Tibial nerve (tissue), 4 donors: ENCODE results near the gene RBM33. TPM values are rescaled to one million over a fixed set of nuclear protein-coding genes. Genes with fewer than 3 reads are reported as not detected.

Experiments
- DNase-seq, 2 donors: peaks; one replicate each; pipeline ENCODE4 v3.0.0-alpha.2; 2019; ENCODE audit warnings: low spot score in 2 of 2
- H3K27ac ChIP-seq, 4 donors: fragments of 200-600 bp; sonication (generic) in 3 of 4; one replicate each; pipeline ENCODE4 v1.5.1; 2017 to 2019; ENCODE audit warnings: mild to moderate bottlenecking in 1 of 4
- H3K27me3 ChIP-seq, 2 donors: fragments of 200-600 bp; sonication (generic) in 1 of 2; one replicate each; pipeline versions ENCODE4 v1.5.1 to v1.6.0; 2017 to 2019
- H3K36me3 ChIP-seq, 3 donors: fragments of 200-600 bp; sonication (generic); one replicate each; pipeline ENCODE4 v1.5.1; 2018 to 2019
- H3K4me1 ChIP-seq, 4 donors: fragments of 200-600 bp; sonication (generic) in 3 of 4; one replicate each; pipeline ENCODE4 v1.5.1; 2017 to 2019
- H3K4me3 ChIP-seq, 4 donors: fragments of 200-600 bp; sonication (generic) in 3 of 4; one replicate each; pipeline ENCODE4 v1.5.1; 2017 to 2019; ENCODE audit warnings: mild to moderate bottlenecking in 1 of 4, moderate library complexity in 1 of 4
- H3K9me3 ChIP-seq, 4 donors: fragments of 200-600 bp; sonication (generic) in 3 of 4; one replicate each; pipeline ENCODE4 v1.5.1; 2017 to 2019
- EP300 ChIP-seq, 2 donors: sonication (generic); formaldehyde crosslinking; IDR thresholded peaks; one replicate each; pipeline ENCODE4 v1.6.1; 2017; ENCODE audit warnings: antibody characterized with exemption in 2 of 2, mild to moderate bottlenecking in 1 of 2
- POLR2A ChIP-seq, 2 donors: fragments of 450-650 bp; IDR thresholded peaks; one replicate each; pipeline ENCODE4 v1.6.1; 2017; ENCODE audit warnings: antibody characterized with exemption in 2 of 2, mild to moderate bottlenecking in 2 of 2, moderate library complexity in 2 of 2
- WGBS, 2 donors: methylation state at CpG; one replicate each; pipeline ENCODE4 v1.1.5; 2018; 5-methylcytosine and 5-hydroxymethylcytosine counted together
- total RNA-seq, 4 donors: library from RNA; depleted of rRNA; stranded (reverse); fragments of >200 nt; gene quantifications; one replicate each; pipeline ENCODE4 v1.1.0, GENCODE V29; 2016
- TF ChIP-seq, protein P1 (sequence below), 5 experiments: fragments of 200-600 bp in 3 of 5; fragments of 450-650 bp in 2 of 5; sonication (generic) in 3 of 5; IDR thresholded peaks; one replicate each; pipeline ENCODE4 v1.5.1; 2016 to 2019; ENCODE audit warnings: antibody characterized with exemption in 5 of 5, mild to moderate bottlenecking in 3 of 5, moderate library complexity in 2 of 5

Gene RBM33, protein sequence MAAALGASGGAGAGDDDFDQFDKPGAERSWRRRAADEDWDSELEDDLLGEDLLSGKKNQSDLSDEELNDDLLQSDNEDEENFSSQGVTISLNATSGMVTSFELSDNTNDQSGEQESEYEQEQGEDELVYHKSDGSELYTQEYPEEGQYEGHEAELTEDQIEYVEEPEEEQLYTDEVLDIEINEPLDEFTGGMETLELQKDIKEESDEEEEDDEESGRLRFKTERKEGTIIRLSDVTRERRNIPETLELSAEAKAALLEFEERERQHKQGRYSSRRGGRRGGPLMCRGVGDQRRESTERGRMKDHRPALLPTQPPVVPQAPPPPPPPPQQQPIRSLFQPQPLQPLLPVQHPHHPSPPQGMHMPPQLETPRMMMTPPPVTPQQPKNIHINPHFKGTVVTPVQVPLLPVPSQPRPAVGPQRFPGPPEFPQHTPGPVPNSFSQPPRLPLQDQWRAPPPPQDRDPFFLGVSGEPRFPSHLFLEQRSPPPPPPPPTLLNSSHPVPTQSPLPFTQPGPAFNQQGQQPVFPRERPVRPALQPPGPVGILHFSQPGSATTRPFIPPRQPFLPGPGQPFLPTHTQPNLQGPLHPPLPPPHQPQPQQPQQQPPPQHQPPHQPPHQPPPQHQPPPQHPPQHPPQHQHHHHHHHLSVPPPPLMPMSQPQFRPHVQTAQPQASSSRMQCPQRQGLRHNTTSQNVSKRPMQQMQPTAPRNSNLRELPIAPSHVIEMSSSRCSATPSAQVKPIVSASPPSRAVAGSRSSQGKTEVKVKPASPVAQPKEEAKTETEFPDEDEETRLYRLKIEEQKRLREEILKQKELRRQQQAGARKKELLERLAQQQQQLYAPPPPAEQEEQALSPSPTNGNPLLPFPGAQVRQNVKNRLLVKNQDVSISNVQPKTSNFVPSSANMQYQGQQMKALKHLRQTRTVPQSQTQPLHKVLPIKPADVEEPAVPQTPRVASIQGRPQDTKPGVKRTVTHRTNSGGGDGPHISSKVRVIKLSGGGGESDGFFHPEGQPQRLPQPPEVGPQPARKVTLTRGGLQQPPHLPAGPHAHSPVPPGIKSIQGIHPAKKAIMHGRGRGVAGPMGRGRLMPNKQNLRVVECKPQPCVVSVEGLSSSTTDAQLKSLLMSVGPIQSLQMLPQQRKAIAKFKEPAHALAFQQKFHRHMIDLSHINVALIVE
- 10 to 100 TPM; 85.0 to 92.4 (median 88.3) TPM for total RNA-seq

DNA sequence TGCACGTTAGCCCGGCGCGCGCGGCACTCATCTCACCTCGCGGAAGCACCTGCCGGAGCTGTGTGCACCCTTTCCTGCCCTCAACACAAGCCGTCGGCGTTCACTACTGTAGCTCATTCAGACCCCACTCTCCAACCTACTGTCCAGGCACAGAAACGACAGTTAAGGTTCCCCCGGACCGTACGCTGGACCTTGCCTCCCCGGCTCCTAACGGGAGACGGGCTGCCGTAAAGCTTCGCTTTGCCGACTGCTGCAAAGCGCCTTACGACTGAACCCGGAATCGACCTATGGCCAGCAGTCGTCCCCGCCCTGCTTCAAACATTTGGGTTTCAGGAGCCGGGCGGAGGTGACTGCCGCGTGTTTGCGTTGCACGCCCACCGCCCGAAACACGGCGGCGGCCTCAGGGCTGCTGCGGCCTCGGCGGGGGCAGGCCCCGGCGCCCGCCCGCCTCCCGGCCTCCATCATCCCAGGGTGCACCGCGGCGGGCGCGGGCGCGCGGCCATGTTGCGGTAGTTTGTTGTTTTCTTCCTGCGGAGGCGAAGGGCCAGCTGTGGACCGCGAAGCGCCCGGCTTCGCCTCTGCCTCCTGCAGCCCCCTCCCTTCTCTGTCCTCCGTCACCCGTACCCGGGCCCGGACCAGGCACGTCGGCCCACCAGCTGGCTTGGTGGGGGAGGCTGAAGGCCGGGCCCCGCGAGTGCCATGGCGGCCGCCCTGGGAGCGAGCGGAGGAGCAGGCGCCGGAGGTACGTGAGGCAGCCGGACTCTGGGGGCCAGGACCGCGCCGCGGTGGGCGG is at the start of gene RBM33:
RBM33 (plus strand) TSS at position 484 of the 793 bp plus-strand sequence; CDS start at position 700, 216 bp downstream.
- 0% methylated on average over 26 to 69 of the region's 85 CpGs for WGBS, 2 donors

DNA sequence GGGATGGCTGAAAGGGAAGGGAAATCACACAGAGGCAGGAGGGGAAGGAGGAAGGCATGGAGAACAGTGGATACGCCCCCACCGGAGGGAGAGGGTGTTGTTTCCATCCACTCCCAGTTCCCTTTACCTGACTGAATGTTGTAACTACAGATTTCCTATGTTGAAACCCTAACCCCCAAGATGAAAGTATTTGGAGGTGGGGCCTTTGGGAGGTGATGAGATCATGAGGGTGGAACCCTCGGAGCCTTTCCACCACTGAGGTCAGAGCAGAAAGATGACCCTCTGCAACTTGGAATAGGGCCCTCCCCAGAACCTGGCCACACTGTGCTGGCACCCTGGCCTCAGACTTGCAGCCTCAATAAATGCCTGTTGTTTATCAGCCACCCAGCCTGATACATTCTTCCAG is 49.5 kb upstream of the RBM33 start:
- peaks cover 0 to 4% (median 0%) of the 10 kb centered on the region in 4 donors for H3K4me1 ChIP-seq
- no peaks in the 10 kb centered on the region for H3K36me3 ChIP-seq
- WGBS, 2 donors = 26 to 29% methylated on average over 3 of the region's 3 CpGs
- H3K9me3 ChIP-seq = no peaks in the 10 kb centered on the region
- no peak overlapping the region for H3K27ac ChIP-seq
- H3K4me3 ChIP-seq = no peak overlapping the region
- no peak for TF ChIP-seq POLR2A (IDR thresholded peaks at IDR 0.05)
- TF ChIP-seq, protein P1, sequence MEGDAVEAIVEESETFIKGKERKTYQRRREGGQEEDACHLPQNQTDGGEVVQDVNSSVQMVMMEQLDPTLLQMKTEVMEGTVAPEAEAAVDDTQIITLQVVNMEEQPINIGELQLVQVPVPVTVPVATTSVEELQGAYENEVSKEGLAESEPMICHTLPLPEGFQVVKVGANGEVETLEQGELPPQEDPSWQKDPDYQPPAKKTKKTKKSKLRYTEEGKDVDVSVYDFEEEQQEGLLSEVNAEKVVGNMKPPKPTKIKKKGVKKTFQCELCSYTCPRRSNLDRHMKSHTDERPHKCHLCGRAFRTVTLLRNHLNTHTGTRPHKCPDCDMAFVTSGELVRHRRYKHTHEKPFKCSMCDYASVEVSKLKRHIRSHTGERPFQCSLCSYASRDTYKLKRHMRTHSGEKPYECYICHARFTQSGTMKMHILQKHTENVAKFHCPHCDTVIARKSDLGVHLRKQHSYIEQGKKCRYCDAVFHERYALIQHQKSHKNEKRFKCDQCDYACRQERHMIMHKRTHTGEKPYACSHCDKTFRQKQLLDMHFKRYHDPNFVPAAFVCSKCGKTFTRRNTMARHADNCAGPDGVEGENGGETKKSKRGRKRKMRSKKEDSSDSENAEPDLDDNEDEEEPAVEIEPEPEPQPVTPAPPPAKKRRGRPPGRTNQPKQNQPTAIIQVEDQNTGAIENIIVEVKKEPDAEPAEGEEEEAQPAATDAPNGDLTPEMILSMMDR (IDR thresholded peaks at IDR 0.05) = no peak
- TF ChIP-seq EP300 (IDR thresholded peaks at IDR 0.05) = no peak
- DNase-seq = no peak
- peaks cover 0 to 4% of the 10 kb centered on the region in 2 donors for H3K27me3 ChIP-seq

More for the DNA sequence above, at the start of gene RBM33:
- H3K9me3 ChIP-seq = peaks cover 0 to 19% (median 8%) of the 10 kb centered on the region in 4 donors
- TF ChIP-seq POLR2A (IDR thresholded peaks at IDR 0.05) = peak; percentile 59 to 67
- TF ChIP-seq, protein P1 (IDR thresholded peaks at IDR 0.05) = peak in 1 of 5 experiments; percentile 25
- peak in 1 of 2 donors; percentile 84 for TF ChIP-seq EP300 (IDR thresholded peaks at IDR 0.05)
- H3K36me3 ChIP-seq = peaks cover 0 to 60% (median 0%) of the 10 kb centered on the region in 3 donors
- peak within 1 kb of the TSS; percentile 95 to 99 (median 97) for H3K27ac ChIP-seq
- no peaks in the 10 kb centered on the region for H3K27me3 ChIP-seq
- peak; percentile 54 to 63 for DNase-seq
- peak within 1 kb of the TSS; percentile 93 to 100 (median 98) for H3K4me3 ChIP-seq
- peaks cover 0 to 28% (median 11%) of the 10 kb centered on the region in 4 donors for H3K4me1 ChIP-seq

DNA sequence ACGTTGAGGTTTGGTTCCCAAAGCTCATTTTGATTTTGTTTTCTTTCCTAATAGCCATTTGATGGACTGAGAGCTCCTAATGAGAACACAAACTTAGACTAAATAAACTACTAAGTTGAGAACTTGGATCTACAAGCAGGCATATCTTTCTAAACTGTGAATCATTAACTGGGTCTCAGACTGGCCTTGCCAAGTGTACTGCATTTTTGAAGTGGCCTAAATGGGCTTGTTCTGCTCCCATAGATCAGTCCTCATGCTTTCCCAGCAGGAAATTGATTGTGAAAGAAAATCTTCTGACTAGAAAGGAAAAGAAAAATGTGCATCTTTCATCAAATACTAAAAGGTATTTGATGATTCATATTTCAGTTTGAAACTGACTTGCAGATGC is 46.7 kb upstream of the RBM33 start:
- WGBS, 2 donors = 73% methylated on average over 1 of the region's 1 CpG
- no peak overlapping the region for H3K27ac ChIP-seq
- no peaks in the 10 kb centered on the region for H3K36me3 ChIP-seq
- no peaks in the 10 kb centered on the region for H3K9me3 ChIP-seq
- TF ChIP-seq EP300 (IDR thresholded peaks at IDR 0.05) (no peak), POLR2A (IDR thresholded peaks at IDR 0.05) (no peak)
- TF ChIP-seq, protein P1 (IDR thresholded peaks at IDR 0.05) = no peak
- no peak overlapping the region for H3K4me3 ChIP-seq
- no peaks in the 10 kb centered on the region for H3K27me3 ChIP-seq
- H3K4me1 ChIP-seq = peaks cover 0 to 4% (median 0%) of the 10 kb centered on the region in 4 donors
- no peak for DNase-seq

DNA sequence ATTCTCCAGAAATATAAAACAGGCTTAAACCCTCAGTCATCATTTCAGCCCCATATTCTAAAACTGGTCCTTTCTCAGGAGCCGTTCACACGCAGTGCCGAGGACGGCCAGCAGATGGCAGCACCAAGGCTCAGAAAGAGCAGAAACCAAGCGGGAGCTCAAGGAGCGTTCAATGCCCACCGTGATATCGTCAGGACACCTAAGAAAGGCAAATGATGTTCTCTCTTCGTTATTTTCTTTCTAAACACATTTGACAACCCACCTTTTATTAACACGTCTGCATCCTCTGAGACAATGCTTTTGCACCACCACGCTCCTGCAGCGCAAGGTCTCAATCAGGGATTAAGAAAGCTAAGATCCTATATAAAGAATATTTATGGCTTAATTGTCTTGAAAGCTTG is 45.7 kb upstream of the RBM33 start:
- Histone ChIP-seq H3K9me3 (no peaks in the 10 kb centered on the region), H3K4me1 (peaks cover 0 to 4% (median 0%) of the 10 kb centered on the region in 4 donors), H3K36me3 (no peaks in the 10 kb centered on the region), H3K4me3 (no peak overlapping the region), H3K27me3 (no peaks in the 10 kb centered on the region), H3K27ac (no peak overlapping the region)
- DNase-seq = peak; percentile 84 to 97
- no peak for TF ChIP-seq EP300 (IDR thresholded peaks at IDR 0.05)
- TF ChIP-seq, protein P1 (IDR thresholded peaks at IDR 0.05) = peak; percentile 83 to 96 (median 94)
- 8 to 9% methylated on average over 12 of the region's 12 CpGs for WGBS, 2 donors
